NCI-H345 treated with DMSO at 0.1 percent for 48 hours (cell line): ENCODE data around the gene GPC5.
"Not testable (repeated sequence)": the region's sequence is repeated elsewhere in the genome, so short reads cannot be mapped to it uniquely, and the experiment has no call there.

Experiments
- DNase-seq: peaks from one replicate; lab custom pipeline; 2025; ENCODE audit not compliant: unreplicated experiment; lab: John Stamatoyannopoulos, UW

Gene GPC5

DNA sequence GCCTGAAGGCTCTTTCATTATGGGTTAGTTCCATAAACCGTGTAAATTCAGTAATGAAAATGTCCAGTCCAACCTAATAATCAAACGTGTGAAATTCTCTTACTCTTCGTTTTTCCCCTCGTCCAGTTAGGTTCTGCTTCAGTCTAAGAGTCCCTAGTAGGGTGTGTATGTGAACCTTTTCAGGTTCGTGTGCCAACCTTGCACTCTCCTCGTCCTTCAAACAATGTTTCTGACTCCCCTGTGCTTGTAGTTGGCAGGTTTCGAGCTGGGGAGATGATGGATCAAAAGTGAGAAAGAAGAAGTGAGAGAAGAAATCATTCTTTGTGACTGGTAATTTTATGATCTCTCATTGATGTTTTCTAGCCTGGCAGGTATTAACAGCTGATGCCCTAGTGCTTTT lies 366.1 kb downstream of the GPC5 start:
- DNase-seq, result no peak

DNA sequence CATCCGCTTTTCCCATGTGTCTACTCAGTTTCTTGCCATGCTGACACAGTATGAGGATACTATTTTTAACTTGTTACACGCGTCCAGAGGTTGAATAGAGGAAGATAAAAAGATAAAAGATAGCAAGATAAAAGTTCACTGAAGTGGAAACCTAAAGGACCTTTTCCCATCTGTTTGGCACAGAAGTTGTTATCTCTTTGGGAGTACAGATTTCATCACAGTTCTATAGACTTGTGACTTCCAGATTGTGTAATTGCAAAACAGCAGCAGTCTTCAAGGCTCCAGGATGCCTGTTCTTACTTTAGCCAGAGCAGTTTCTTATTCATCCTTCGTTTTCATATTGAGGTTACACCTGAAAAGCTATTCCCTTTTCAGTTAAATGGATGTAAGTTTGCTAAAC lies 369.2 kb downstream of the GPC5 start:
- no peak for DNase-seq

DNA sequence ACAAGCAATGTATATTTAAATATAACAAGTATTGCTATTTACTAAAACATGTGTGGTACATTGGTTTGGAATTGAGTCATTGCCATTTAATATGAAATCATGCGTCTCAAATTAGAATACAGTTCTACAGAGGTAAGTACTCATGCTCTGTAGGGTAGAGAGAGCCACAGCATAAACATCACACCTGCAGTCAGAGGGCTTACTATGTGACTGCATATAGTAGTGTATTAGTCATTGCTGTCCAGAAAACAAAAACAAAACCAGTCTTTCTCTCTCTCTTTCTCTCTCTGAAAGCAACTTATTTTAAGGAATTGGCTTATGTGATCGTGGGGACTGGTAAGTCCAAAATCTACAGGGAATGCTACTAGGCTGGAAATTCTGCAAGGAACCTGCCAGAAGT lies 370.3 kb downstream of the GPC5 start:
- no peak for DNase-seq

DNA sequence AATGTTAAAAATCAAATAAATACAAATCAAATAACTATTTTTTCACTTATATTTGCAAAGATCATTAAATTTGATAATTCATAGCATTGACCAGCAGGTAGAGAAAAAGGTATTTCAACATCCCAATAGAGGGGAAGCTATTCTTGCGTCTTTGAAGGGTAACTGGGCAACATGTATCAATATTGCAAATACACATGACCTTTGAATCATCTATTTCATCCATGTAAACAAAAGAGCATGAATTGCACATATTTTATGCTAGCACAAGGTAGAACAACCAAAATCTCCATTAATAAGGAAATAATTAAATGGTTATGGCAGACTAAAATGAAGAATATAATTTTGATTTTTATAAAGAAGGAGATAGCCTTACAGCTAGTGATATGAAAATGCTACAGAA lies 372.8 kb downstream of the GPC5 start:
- DNase-seq, result no peak

DNA sequence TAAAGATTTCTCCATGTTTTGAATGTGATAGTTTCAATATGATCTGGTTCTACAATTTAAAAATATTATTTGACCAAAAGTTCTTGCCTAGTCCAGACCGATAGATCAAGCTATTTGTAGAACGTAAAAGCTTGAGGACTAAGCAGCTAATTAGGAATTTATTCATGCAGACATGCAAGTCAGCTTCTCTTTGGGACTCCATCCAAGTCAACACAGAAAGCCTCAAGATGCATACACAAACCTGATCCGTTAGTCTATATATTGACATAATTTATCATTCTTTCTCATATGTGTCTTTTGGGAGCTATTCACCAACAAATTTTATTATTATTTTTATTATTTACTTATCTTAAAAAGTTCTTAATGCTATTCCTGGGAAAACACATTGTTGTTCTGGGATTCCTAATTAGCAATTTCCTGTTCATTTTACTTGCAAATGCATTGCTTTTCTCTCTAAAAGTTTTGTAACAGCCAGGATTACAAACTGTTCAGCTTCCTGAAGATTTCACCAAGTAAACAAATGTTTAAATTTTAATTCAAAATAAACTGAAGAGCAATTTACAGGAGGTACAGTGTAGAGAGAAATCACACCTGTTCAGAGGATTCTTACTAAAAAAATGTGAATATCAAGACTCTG lies 375.3 kb downstream of the GPC5 start:
- DNase-seq, result no peak

DNA sequence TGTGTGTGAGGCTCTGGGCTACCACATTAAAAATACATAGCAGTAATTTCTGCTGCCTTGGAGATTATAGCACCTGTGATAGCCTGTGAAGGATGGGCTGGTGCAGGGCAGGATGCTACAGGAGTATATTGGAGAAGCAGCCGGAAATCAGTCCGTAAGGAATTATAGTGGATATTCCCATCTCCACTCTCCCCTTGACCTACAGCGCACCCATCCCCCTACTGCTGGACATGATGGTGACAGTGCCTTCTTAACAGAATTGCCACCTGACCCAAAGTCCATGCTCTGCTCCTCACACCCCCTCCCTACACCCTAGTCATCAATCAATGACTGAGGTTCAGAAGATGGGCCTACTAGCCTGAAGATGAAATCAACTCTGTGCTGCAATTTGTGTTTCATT lies 376.0 kb downstream of the GPC5 start:
- no peak for DNase-seq

DNA sequence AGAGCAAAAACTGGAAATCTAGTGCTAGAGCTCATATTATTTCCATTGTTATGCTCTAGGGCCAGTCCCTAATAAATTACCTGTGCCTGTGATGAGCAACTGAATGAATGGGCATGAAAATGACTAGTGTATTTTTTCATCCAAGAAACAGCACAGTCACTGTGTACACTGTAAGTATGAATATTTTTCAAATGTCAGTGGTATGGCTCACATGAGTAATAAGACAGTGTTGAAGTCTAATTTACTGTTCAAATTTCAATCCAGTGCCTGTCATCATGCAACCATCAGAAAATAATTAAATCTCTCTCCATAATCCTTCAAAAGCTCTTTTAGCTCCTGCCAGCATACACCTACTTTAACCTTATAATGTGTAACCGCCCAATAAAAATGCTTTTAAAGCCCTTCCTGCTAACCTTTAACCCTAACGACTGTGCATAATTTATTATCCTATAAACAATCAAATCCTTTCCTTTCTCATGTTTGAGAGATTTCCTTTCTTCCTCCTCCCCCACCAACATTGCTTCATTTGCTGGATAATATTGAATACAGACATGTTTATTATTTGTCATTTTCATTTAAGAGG lies 378.3 kb downstream of the GPC5 start:
- no peak for DNase-seq

DNA sequence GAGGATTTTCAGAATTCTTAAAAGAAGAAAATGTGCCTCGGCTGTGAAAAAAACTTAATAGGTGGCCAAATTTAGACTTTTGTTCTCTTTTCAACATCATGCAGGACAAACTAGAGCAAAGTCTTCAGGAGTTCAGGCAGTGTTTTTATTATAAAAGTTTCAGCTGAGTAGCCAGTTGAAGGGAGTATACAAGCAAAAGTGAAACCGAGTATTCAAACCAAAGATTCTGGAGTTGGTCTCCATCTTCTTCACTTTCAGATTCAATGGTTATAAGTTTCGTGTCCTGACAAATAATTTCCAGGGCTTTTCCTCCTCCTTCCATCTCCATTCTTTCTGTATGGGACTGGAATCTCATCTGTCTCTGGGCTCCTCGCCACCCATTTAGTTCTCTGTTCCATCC lies 379.7 kb downstream of the GPC5 start:
- no peak for DNase-seq

DNA sequence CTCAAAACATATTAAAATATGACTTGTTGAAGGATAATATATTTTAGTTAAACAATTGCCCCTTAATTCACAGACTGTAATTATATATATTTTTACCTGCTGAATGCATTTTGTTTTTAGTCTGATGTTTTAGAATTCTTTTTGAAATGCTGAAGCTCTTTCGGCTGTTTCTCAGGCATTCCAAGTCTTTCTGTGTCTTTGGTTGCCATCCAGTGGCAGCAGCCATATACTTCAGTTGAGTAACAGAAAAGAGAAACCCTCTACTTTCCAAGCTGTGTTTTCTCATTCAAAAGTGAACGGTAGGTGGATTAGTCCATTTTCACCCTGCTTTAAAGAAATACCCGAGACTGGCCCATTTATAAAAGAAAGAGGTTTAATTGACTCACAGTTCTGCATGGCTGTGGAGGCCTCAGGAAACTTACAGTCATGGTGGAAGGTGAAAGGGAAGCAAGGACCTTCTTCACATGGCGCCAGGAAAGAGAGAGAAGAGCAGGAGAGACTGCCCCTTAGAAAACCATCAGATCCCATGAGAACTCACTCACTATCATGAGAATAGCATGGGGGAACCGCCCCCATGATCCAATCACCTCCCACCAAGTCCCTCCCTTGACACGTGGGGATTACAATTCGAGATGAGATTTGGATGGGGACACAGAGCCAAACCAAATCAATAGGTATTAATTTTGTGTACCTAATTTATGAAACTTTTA lies 383.7 kb downstream of the GPC5 start:
- not testable (repeated sequence) for DNase-seq

DNA sequence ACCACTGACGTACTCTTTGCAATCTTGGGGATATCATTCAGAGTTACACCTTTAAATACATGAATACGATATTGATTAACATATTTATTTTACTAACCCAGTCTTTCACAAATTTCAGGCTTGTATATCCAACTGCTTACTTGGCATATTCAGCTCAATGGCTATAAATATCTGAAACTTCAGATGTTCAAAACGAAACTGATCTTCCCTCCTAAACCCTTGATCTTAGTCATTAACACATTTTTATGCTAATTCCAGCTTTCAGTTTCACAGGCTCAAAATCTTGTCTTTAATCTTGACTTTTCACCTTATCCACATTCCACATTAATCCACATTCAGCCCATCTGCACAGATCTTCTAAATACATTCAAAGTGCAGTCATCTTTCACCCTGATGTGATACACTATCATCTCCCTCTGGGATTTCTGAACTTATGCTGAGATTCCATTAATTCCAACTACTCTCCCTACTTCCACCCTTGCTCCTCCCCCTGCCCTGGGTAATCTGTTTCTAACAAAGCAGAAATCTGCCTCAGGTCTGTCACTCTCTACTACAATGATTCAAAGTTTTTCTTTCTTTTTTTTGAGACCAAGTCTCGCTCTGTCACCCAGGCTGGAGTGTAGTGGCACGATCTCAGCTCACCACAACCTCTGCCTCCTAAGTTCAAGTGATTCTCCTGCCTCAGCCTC lies 387.2 kb downstream of the GPC5 start:
- no peak for DNase-seq

DNA sequence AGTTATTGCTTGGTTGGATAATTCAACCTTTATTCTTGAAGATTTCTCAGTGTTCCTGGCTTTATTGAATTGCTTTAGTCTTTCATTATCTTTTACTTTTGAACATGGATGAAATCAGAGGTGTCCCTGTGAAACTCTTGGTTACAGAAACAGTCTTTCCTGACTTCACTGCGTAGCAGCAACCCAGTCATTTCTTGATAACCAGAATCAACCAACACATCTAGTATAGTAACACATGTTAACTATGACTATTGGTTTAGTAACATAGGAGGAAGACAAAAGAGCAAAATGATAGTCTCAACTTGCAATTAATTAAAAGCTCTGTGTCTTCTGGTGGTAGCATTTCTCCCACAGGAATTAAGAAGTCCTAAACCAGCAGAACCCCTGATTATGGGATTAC lies 393.6 kb downstream of the GPC5 start:
- DNase-seq, result no peak

DNA sequence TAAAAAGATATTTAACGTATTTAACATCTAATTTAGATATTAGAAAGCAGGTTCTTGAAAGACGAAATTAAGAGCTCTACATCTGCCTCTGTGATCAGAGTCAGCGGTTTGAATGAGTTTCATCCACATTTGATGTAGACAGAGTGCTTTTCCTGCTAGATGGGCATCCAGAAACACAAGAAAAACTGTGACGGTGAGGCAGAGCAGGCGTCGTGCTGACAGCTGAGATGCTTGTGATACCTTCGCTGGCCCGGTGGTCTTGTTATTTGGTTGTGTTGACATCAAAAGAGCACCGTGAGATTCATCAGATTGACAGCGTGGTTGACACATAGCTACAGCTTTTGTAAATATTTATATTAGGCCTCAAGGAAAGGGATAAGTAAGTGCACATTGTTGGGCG lies 399.1 kb downstream of the GPC5 start:
- no peak for DNase-seq

DNA sequence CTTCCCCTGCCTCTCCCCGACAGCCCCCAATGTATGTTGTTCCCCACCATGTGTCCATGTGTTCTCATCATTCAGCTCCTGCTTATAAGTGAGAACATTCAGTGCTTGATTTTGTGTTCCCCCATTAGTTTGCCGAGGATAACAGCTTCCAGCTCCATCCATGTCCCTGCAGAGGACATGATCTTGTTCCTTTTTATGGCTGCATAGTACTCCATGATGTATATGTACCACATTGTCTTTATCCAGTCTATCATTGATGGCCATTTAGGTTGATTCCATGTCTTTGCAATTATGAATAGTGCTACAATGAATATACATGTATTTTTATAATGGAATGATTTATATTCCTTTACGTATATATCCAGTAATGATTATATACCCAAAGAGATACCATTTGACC lies 399.9 kb downstream of the GPC5 start:
- DNase-seq, result not testable (repeated sequence)

DNA sequence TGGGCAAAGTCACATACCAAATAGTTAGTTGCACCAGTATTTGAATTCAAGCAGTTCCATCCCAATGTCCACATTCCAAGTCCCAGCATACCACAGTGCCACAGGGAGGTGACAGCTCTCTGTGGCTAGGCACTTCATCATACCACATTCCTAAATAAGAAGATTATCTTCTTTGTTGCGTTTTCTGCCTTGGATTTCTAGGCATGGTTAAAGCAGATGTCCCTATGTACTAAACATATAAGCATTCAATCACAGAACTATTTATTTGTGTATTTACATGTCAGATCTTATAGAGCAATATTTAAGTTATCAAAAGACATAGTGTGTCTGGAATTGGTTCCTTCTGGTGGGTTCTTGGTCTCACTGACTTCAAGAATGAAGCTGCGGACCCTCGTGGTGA lies 403.4 kb downstream of the GPC5 start:
- not testable (repeated sequence) for DNase-seq

DNA sequence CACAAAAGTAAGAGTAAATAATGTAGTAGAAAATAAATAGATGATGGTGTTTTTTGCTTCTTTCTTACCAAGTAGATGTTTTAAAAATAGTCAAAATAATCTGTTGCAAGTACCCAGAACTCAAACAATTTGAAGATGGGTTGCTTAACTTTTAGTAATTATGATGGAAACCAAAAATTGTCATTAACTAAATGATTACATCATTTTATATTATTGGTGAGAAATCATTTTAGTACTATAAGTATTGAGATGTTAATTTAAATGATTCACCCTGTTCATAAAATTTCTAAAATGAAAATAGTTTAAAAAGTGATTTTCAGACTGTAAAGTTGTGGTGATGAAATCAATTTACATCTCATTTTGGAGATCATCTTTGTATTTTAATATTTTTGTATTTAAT lies 404.5 kb downstream of the GPC5 start:
- no peak for DNase-seq

DNA sequence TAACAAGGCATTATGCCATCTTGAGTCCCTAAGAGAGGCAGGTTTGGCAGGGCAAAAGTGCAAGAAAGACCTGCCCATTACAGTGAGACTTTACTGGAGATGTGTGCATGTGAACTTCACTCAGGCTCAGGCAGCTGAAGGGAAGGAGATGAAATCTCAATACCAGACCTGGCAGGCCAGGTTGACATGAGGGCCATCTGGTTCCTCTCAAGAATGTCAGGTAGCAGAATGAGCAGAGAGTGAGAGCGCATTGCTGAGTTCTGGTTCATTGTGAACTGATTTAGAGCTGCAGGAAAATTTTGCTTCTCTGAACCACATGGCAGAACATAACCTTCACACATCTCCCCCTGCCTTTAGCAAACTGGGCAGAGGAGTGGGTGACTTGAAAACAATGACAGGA lies 406.3 kb downstream of the GPC5 start:
- no peak for DNase-seq

DNA sequence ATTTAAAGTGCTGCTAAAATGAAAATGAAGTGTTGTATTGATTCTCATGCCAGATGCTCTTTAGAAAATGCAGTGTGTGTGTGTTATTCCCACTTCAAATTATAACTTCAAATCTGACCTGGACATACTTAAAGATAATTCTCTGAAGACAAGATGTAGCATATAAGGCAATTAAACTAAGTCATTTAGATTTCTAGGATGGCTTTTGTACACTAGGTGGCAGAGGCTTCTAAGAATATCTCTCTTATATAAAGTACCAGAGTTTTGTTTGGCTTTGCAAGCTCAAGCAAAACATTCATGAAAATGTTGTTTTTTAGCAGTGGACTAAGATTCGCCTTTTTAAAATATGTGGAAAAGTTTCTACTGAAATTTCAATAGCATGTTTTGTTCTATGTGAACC lies 407.2 kb downstream of the GPC5 start:
- DNase-seq, result no peak

DNA sequence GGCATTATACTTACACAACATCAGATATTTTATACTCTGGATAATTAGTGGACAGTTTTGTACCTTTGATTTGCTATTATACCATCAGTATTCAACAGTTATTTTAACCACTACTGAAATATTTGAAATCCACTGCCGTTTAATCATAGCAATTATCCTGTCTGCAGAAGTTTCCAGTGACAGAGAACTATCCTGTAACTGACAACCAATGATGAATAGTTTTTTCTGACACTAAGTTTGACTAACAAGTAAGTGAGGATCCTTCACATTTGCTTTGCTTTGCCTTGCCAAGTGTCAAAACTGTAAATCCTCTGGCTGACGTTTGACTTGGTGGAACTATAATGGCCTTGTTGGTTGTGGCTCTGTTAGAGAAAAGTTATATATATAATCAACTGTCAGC lies 410.7 kb downstream of the GPC5 start:
- DNase-seq, result no peak

DNA sequence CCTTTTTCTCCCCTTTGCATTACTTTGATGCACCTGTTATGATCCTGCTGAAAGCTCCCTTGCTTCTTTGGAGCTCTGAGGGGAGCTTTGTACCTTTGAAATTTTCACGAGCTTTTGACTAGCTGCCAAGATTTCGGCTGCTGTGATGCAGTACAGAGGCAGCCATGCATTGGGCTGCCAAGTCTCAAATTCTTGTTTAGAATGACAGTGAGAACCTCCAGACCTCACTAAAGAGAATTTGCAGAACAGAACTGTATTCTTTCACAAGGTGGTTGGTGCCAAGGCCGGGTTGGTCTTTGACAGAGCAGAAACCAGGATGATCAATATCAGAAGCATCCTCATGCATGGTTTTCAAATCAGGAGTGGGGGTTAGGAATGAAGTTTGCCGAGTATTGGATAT lies 414.8 kb downstream of the GPC5 start:
- peak; percentile 31 for DNase-seq

DNA sequence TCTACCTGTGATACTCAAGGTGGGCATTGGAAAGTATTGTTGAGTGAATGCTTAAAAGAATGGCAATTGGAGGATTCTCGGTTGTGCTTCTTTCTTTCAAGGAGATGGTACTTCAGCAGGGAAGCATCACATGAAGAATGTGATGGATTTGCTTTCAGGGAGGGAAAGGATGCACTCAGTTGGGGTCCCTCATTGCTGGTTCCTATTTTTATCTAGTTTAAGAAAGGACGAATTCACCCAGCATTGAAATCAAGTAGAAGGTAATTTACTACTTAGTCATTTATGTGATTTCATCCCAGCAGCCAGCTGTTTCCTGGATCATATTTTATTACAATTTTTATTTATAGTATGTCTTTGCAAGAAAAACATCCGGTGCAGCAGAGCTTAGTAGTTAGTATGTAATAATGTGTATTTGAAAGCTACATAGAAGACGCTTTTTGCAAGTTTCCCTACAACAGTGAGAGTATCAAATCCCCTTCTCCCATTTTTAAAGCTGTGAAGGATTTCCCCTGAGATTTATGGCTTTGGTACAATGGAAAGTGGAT lies 417.9 kb downstream of the GPC5 start:
- no peak for DNase-seq

DNA sequence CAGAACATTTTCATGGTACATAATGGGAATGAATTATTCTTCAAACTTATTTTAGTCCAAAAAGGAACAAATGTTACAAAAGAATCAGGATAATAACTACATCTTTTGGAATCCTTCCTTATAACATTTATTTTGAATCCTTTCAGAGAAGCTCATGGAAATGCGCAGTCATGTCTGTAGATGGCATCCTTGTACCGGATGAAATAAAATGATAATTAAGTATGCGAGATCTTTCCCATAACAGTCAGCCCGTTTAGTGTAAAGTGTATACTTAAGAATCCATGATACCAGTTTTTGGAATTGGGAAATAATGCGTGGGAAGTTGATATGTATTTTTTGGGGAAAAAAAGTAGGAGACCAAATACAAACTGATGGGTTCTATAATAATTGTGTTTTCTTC lies 418.8 kb downstream of the GPC5 start:
- no peak for DNase-seq

DNA sequence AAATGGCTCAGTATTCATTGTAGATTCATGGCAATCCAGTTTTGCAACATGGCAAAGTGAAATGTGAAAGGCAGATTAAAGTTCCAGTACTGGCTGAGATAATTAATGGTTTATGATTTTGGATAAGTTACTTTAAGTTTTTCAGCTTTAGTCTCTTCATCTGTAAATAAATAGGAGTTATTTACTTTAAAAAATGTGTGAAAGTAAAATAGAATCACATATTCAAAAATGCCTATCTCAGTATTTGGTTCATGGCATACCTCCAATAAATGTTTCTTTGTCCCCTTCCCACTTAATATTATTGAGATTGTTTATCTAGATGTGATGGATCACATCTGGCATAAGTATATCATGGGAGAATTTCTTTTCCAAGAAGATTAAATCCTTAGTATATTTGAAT lies 426.0 kb downstream of the GPC5 start:
- DNase-seq, result no peak
